GM21717 (cell line): ENCODE measurements around the gene MCU.
"Not testable (repeated sequence)": the region's sequence is repeated elsewhere in the genome, so short reads cannot be mapped to it uniquely, and the experiment has no call there.

ENCODE experiments used
- ATAC-seq: cut with Tn5 transposase; IDR thresholded peaks from one replicate; pipeline ENCODE4 v1.9.1; 2021; ENCODE audit warnings: mild to moderate bottlenecking, moderate library complexity; ENCODE audit not compliant: unreplicated experiment

The MCU gene

GRCh38 chr10:72758930-72759329 lies 67.0 kb downstream of the MCU start:
- not testable (repeated sequence) for ATAC-seq

GRCh38 chr10:72759584-72759983 lies 67.6 kb downstream of the MCU start:
- ATAC-seq, result no peak

GRCh38 chr10:72761498-72761897 lies 69.6 kb downstream of the MCU start:
- no peak for ATAC-seq

GRCh38 chr10:72762042-72762441 lies 70.1 kb downstream of the MCU start:
- no peak for ATAC-seq

- ATAC-seq, result no peak
Measured at GRCh38 chr10:72763201-72763600, 71.3 kb downstream of the MCU start.

GRCh38 chr10:72764151-72764550 lies 72.2 kb downstream of the MCU start:
- no peak for ATAC-seq

GRCh38 chr10:72765051-72765745 lies 73.3 kb downstream of the MCU start:
- ATAC-seq, result no peak

GRCh38 chr10:72771195-72771594 lies 79.3 kb downstream of the MCU start:
- not testable (repeated sequence) for ATAC-seq

GRCh38 chr10:72772031-72772430 lies 80.1 kb downstream of the MCU start:
- ATAC-seq, result no peak

- ATAC-seq, result no peak
Measured at GRCh38 chr10:72779874-72780273, 87.9 kb downstream of the MCU start.

GRCh38 chr10:72782649-72783330 lies 90.8 kb downstream of the MCU start:
- no peak for ATAC-seq

- no peak for ATAC-seq
Measured at GRCh38 chr10:72783410-72783833, 91.5 kb downstream of the MCU start.

GRCh38 chr10:72784551-72785351 lies 92.8 kb downstream of the MCU start:
- ATAC-seq, result no peak

- no peak for ATAC-seq
Measured at GRCh38 chr10:72785409-72785808, 93.5 kb downstream of the MCU start.

GRCh38 chr10:72790216-72790990 lies 98.5 kb downstream of the MCU start:
- no peak for ATAC-seq

GRCh38 chr10:72792288-72792687 lies 100.3 kb downstream of the MCU start:
- ATAC-seq, result no peak

GRCh38 chr10:72793752-72794151 lies 101.8 kb downstream of the MCU start:
- ATAC-seq, result no peak

GRCh38 chr10:72794260-72794659 lies 102.3 kb downstream of the MCU start:
- no peak for ATAC-seq

- no peak for ATAC-seq
Measured at GRCh38 chr10:72796042-72796441, 104.1 kb downstream of the MCU start.

- ATAC-seq, result no peak
Measured at GRCh38 chr10:72796538-72796937, 104.6 kb downstream of the MCU start.
